Stimulated activated CD8-positive, alpha-beta memory T cell treated with anti-CD3 and anti-CD28 coated beads, Interleukin-4, amount 100 ng/mL, for 48 hours (primary cell): ENCODE measurements around the gene AMACR.
"Not testable (repeated sequence)": the region's sequence is repeated elsewhere in the genome, so short reads cannot be mapped to it uniquely, and the experiment has no call there.

Experiments
- DNase-seq: peaks from one replicate; pipeline ENCODE4 v3.0.0-alpha.2; 2020

The AMACR gene

GRCh38 chr5:34035756-34036155, 27.9 kb upstream of the AMACR start:
- DNase-seq: no peak

DNA sequence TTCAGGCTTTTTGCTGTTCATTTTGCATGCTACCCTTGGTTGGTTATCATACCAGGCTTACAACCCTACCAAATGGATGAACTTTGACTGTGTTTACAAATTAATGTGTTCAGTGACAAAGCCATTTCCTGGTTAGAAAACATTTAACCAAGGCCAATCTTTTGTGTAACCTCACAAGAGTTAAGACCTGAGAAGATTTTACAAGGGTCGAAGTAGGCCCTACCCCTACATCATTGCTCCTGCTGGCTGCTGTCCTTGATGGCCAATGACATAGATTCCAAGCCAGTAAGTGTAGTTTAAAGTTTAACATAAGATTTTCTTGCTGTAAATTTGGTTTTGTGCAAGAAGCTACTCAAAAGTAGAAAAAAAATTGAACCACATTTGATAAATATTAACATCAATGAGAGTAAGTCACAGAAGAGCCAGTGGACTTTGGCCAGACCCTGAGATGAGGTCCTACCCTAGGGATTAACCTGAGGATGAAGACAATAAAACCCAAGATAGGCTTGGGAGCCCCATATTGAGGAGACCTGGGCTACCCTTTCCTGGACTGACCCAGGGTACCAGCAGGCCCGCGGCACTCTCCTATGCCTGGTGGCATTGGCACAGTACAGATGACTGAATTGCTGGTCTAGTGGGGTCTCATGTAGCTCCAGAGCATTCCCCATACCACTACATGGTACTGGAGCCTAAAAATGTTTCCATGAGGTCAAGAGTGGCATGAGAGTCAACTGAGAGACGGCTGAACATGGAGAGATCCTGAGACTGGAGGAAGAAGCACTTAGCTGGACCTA, 26.9 kb upstream of the AMACR start:
- no peak for DNase-seq

DNA sequence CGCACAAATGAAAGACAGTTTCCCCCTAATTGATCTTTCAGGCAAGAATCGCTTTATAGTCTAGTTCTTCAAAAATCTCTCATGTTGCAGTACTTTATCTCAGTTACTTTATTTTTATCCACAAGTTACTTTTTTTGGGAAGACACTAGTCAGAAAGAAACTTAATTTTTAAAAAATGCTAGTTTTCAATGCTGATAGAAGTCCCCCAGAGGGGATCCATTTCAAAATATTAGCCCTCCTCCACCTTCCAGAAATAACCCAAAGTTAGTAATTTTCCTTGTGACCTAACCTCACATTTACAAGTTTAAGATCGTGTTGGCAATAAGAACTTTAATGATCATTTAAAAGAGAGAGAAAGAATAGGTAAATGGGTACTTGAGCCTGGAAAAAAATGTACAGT, 24.1 kb upstream of the AMACR start:
- DNase-seq: no peak

DNA sequence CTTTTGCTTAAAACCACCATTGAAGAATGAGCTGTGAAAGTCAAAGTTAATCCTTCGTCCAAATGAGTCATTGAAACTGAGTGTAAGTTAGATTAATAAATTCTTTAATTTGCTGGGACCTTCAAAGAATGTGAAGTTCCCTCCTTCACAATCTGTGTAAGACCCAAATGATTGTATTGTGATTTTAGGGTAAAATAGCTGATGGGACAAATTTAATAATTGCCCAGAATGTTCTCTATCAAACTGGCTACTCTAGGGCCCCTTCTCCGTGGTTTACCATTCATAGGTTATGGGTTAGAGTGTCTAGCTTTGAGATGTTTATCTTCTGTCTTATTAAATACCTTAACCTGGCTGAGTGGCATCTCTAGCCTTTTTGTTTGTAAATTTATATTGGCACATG, 23.3 kb upstream of the AMACR start:
- no peak for DNase-seq

DNA sequence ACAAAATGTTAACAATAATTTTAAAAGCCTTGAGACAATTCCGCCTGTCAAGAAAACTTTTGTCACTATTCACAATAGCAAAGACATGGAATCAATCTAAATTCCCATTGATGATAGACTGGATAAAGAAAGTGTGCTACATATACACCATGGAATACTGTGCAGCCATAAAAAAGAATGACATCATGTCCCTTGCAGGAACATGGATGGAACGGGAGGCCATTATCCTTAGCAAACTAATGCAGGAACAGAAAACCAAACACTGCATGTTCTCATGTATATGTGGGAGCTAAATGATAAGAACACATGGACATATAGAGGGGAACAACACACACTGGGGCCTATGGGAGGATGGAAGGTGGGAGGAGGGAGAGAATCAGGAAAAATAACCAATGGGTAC, 22.7 kb upstream of the AMACR start:
- not testable (repeated sequence) for DNase-seq

GRCh38 chr5:34030048-34030447, 22.2 kb upstream of the AMACR start:
- no peak for DNase-seq

GRCh38 chr5:34028349-34028748, 20.5 kb upstream of the AMACR start:
- DNase-seq: no peak

DNA sequence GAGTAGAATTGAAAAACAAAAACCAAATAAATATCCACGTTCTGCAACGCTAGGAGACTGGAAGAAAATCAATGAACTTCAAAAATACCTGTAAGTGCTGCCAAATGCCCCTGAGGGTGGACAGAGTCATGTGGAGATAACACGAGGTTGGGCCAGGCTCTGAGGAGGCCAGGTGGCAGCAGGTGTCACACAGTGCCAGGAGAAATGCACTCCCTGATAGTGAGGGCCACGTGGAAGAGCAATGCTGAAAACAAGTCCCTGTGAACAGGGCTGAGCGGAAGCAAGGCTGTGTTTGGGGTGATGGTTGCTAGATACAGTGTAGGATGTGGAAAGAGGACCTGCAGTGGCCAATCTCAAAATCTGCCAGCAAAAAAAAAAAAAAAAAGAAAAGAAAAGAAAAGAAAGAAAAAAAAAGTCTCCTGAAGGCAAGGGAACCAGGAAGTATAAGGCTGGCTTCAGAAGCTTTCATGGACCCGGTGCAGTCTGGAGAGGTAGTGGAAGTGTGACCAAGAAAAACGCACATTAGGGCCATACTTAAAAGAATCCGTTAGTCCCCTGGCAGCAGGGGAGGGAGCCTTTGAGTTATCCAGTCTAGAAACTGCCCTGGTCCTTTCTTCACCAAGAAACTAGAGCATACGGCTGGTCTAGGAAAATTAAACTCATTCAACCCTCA, 18.4 kb upstream of the AMACR start:
- DNase-seq: no peak

DNA sequence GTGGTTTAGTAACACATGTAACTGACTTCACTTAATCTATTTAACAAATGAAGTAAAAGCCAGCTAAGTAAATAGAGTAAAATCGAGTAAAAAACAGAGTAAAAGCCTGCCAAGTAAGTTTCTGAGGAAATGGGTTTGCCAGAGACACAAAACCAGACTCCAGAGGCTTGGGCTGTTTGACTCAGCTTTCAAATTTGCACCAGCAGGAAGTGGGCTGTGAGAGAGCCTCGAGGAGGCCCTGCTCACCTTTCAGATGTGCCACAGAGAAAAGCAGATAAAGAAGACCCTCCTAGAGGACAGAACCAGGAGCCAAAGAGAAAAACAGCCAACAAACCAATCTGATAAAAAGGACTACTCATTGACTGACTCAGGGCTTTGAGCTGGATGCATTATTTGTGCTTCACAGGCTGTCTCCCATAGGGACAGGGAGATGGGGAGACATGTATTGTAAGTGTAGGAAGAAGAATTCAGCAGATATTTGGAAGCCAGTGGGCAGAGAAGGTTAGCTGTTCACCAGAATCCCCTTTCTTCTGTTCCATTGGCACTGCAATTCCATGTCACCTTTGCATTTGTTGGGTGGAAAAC, 14.4 kb upstream of the AMACR start:
- DNase-seq: peak; percentile 68

GRCh38 chr5:34021334-34021733, 13.5 kb upstream of the AMACR start:
- DNase-seq: no peak

- no peak for DNase-seq
Measured at GRCh38 chr5:34020726-34021125, 12.9 kb upstream of the AMACR start.

- DNase-seq: no peak
Measured at GRCh38 chr5:34017254-34017653, 9.4 kb upstream of the AMACR start.

- DNase-seq: no peak
Measured at GRCh38 chr5:34016750-34017149, 8.9 kb upstream of the AMACR start.

DNA sequence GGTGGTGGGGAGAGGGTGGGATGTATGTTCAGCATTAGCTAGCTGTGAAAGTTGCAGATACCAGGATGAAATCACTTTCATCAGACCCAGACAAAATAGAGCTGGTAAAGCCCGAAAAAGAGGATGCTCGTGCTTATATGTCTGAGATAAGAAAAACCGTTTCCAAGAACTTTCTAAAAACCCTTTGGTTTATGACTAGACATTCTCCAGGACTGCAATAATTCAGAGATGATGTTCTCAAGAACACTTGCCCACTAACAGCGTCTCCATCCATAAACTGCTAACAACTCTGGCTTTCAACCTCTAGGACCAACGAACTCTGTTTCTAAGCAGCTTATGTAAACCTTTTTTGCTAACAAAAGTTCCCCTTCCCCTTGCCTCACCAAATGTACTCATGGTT, 8.4 kb upstream of the AMACR start:
- no peak for DNase-seq

DNA sequence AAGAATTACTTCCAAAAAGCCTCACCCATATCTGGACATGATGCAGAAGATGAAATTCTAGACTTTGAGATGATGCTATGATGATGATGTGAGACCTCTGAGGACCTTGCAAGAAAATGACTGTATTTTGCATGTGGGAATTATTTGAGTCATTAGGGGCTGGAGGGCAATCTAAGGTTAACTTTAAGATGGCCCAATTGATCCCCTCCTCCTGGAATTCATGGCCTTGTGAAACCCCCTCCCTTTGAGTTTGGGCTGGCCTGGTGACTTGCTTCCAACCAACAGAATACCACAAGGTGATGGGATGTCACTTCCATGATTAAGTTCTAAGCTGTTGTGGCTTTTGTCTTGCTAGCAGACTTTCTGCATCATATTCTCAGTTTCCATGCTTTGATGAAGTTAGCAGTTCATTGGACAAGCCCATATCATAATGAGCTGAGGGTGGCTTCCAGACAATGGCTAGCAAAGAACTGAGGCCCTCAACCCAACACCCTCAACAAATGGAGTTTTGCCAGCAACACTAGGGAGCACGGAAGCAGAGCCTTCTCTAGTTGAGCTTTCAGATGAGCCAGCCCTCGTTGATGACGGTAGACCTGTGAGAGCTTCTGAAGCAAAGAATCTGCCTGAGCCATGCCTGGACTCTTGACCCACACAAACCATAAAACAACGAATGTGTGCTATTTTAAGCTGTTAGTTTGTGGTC, 7.4 kb upstream of the AMACR start:
- DNase-seq: peak; percentile 57

- no peak for DNase-seq
Measured at GRCh38 chr5:34014626-34015025, 6.8 kb upstream of the AMACR start.

DNA sequence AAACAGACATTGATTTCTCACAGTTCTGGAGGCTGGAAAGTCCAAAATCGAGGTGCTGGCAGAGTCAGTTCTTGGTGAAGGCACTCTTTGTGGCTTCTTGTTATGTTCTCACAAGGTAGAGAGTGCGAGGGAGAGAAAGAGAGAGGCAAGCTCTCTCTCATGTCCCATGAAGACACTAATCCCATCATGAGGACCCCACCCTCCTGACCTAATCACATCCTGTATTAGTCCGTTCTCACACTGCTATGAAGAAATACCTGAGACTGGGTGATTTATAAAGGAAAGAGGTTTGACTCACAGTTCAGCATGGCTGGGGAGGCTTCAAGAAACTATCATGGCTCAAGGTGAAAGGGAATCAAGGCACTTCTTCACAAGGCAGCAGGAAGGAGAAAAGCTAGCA, 5.7 kb upstream of the AMACR start:
- DNase-seq: no peak

- no peak for DNase-seq
Measured at GRCh38 chr5:34012791-34013190, 4.9 kb upstream of the AMACR start.

DNA sequence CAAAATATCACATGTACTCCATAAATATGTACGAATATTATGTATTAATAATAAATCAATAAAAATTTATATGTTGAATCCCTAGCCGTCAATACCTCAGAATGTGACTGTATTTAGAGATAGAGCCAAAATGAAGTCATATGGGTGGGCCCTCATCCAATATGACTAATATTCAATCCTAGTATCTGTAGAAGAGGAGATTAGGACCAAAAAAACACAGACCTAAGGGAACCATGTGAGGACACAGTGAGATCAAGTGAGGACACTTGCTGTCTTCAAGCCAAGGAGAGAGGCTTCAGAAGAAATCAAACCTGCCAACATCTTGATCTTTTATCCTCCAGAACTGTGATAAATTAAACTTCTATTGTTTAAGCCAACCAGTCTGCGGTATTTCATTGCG, 3.7 kb upstream of the AMACR start:
- DNase-seq: no peak

GRCh38 chr5:34010146-34010545, 2.3 kb upstream of the AMACR start:
- not testable (repeated sequence) for DNase-seq

GRCh38 chr5:34009610-34010009, 1.8 kb upstream of the AMACR start:
- no peak for DNase-seq

- no peak for DNase-seq
Measured at GRCh38 chr5:34008802-34009201, 952 bp upstream of the AMACR start.

DNA sequence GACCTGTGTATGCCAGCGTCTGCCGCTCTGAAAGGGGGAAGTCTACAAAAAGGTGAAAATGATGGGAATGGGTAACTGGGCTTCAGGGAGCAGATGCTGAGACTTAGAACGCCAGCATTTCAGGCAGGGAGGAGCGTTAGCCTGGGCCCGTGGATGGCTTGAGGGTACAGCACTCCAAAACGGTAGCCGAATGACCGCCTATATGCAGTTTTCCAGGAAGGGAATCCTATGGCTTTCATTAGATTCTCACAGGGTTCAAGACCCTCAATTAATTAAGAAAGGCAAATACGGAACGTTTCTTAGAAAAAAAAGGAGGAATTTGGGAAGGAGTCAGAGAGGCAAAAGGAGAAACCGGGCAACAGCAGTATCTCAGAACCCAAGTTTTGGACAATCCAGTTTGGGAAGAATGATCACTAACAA, 639 bp downstream of the AMACR start:
- DNase-seq: no peak

DNA sequence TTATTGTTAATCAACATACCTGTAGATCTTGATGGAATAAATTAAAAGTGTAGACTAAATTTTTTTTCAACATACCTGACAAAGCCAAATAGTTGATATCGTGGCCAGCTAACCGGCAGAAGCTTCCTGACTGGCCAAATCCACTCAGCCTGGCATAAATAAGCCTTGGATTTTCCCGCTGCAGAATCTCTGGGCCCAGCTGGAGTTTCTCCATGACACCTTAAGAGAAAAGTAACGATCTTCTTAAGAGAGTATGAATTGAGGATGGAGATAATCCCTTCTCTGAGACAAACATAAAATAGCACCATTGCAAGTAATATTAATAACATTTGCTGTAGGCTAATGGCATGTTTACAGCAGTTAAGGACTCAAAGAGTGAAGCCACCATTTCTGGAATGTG, 2.2 kb downstream of the AMACR start:
- DNase-seq: no peak
